Measurements from ENCODE around the gene CLEC4F. TPM values are rescaled to one million over a fixed set of nuclear protein-coding genes. Genes with fewer than 3 reads are reported as not detected.

Gene CLEC4F
- total RNA-seq, 1 donor from 2014 or later, result not detected

GRCh38 chr2:70835643-70836042 is 15.2 kb upstream of the CLEC4F start, which contains the start of gene CD207:
CD207 (minus strand) TSS chr2:70835816; CDS start chr2:70835776, 40 bp downstream.
- Mint-ChIP-seq H3K4me1 (ENCODE audit: low read depth) (no peaks in the 10 kb centered on the region), H3K4me3 (ENCODE audit: low read depth) (no peak within 1 kb of the TSS), H3K9me3 (ENCODE audit: low read depth) (no peaks in the 10 kb centered on the region), H3K27me3 (peaks cover 44% of the 10 kb centered on the region), H3K36me3 (ENCODE audit: insufficient read depth) (no peaks in the 10 kb centered on the region), H3K27ac (no peak within 1 kb of the TSS)
- TF ChIP-seq CTCF (IDR thresholded peaks at IDR 0.05; ENCODE audit: unreplicated experiment), result no peak
- no peak for DNase-seq (ENCODE audit: low spot score, unreplicated experiment)

- H3K36me3 Mint-ChIP-seq (ENCODE audit: insufficient read depth), result no peaks in the 10 kb centered on the region
- peaks cover 48% of the 10 kb centered on the region for H3K27me3 Mint-ChIP-seq
- no peaks in the 10 kb centered on the region for H3K4me1 Mint-ChIP-seq (ENCODE audit: low read depth)
- no peak for DNase-seq (ENCODE audit: low spot score, unreplicated experiment)
- no peaks in the 10 kb centered on the region for H3K9me3 Mint-ChIP-seq (ENCODE audit: low read depth)
- no peak overlapping the region for H3K4me3 Mint-ChIP-seq (ENCODE audit: low read depth)
- no peak overlapping the region for H3K27ac Mint-ChIP-seq
- no peak for TF ChIP-seq CTCF (IDR thresholded peaks at IDR 0.05; ENCODE audit: unreplicated experiment)
Observed at GRCh38 chr2:70834881-70835280, 14.5 kb upstream of the CLEC4F start.

DNA sequence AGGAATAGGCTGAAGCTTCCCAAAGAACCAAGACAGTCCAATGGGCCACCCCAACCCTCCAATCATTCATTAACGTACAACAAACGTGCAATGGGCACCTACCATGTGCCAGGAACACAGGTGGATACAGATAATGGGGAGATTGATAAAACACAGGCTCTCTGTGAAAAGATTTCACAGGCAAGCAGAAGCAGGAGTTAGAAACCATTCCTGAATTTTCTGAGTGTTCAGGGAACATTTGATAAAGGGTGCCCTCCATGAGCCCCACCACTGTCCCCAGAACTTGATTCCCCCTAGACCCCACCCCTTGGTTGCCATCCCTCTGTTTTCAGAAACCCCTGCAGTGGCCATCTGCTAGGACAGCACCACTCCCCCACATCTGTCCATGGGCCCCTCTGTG is 13.7 kb upstream of the CLEC4F start:
- TF ChIP-seq CTCF (IDR thresholded peaks at IDR 0.05; ENCODE audit: unreplicated experiment), result no peak
- Mint-ChIP-seq H3K9me3 (ENCODE audit: low read depth) (no peaks in the 10 kb centered on the region), H3K36me3 (ENCODE audit: insufficient read depth) (no peaks in the 10 kb centered on the region), H3K4me3 (ENCODE audit: low read depth) (no peak overlapping the region), H3K27ac (no peak overlapping the region), H3K27me3 (peaks cover 49% of the 10 kb centered on the region), H3K4me1 (ENCODE audit: low read depth) (no peaks in the 10 kb centered on the region)
- no peak for DNase-seq (ENCODE audit: low spot score, unreplicated experiment)

DNA sequence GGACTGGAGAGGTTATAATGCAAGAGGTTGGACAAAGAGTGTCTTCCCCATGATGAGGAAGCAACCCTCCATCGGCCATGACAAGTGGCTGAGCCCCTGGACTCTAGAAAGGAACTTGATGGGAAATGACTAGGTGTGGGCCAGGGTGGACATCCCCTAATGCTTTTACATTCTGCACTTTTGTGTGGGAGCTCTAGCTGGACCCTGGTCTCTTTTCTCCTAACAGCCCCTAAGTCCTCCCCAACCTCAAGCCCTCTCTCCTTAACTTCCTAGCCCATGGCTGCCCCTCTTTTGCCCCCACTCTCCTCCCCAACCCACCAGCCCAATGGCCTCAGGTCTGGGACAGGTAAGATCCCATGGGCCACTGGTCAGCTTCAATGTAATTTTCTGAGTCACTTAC is 12.8 kb upstream of the CLEC4F start:
- Mint-ChIP-seq H3K27me3 (peaks cover 47% of the 10 kb centered on the region), H3K4me1 (ENCODE audit: low read depth) (no peaks in the 10 kb centered on the region), H3K27ac (no peak overlapping the region), H3K4me3 (ENCODE audit: low read depth) (no peak overlapping the region), H3K9me3 (ENCODE audit: low read depth) (no peaks in the 10 kb centered on the region), H3K36me3 (ENCODE audit: insufficient read depth) (no peaks in the 10 kb centered on the region)
- no peak for TF ChIP-seq CTCF (IDR thresholded peaks at IDR 0.05; ENCODE audit: unreplicated experiment)
- no peak for DNase-seq (ENCODE audit: low spot score, unreplicated experiment)

- DNase-seq (ENCODE audit: low spot score, unreplicated experiment), result no peak
- no peak for TF ChIP-seq CTCF (IDR thresholded peaks at IDR 0.05; ENCODE audit: unreplicated experiment)
- Mint-ChIP-seq H3K9me3 (ENCODE audit: low read depth) (no peaks in the 10 kb centered on the region), H3K36me3 (ENCODE audit: insufficient read depth) (no peaks in the 10 kb centered on the region), H3K4me3 (ENCODE audit: low read depth) (no peak overlapping the region), H3K27me3 (peaks cover 50% of the 10 kb centered on the region), H3K27ac (no peak overlapping the region), H3K4me1 (ENCODE audit: low read depth) (no peaks in the 10 kb centered on the region)
Observed at GRCh38 chr2:70832386-70832785, 12.0 kb upstream of the CLEC4F start.
